HG03108 (cell line): ENCODE measurements around the gene PIEZO2.

Source experiments
- ATAC-seq: cut with Tn5 transposase; IDR thresholded peaks from one replicate; pipeline ENCODE4 v1.9.1; 2021; ENCODE audit warnings: moderate library complexity; ENCODE audit not compliant: unreplicated experiment

PIEZO2 gene

DNA sequence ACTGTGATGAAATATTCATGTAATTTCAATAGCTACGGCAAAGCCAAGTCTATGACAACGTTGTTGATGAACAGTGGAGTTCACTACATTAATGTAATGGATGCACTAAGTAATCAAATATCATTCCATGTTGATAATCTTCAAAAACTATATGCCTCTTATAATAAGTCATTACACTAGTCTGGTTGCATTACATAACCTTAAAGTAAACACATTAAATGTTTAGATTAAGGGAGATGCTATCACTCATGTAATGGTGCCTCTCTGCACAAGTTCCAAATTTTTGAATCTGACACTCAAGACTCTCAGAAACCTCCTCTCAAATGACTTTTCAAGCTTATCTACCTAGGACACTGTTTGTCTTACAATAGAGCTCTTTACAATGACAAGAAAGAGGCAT is 35.4 kb downstream of the PIEZO2 start:
- no peak for ATAC-seq

DNA sequence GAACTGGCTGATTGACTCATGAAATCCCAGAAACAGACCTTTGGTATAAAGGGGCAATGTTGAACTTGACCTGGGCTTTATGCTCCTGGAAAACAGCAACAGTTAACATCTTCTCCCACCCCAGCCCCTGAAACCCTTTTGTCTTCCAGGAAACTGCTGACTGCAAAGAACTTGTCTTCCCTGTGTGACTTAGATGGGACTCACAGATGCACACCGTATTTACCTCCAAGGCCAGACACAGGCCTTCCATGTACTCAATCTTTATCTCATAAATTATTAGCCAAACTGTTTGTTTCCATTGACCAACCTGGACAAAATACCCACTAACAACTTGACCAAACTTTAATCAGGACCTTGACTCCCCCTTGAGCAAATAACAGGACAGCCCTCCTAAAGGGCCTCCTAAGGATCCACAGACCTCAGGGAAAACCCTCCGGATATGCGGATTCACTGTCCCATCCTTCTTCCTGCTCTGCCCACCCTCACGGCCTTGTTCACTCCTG is 36.3 kb downstream of the PIEZO2 start:
- ATAC-seq = no peak

DNA sequence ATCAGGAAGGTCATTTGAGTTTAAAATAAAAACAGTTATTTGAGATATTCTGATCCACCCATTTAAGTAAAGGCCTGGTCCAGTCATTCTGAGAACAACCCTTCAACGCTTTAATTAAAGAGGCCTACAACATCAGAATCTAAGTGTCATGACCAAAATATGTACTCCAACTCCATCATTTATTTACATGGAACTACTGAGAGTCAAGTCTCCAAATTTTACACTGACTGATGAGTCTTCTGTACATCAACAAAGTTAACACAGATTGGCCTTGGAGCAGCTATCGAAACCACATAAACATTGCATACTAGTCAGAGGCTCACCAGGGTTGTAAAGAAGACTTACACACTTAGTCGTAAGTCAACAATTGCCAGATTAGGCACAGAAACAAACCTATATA is 37.1 kb downstream of the PIEZO2 start:
- no peak for ATAC-seq

- no peak for ATAC-seq
Measured at GRCh38 chr18:11110509-11110908, 38.9 kb downstream of the PIEZO2 start.

DNA sequence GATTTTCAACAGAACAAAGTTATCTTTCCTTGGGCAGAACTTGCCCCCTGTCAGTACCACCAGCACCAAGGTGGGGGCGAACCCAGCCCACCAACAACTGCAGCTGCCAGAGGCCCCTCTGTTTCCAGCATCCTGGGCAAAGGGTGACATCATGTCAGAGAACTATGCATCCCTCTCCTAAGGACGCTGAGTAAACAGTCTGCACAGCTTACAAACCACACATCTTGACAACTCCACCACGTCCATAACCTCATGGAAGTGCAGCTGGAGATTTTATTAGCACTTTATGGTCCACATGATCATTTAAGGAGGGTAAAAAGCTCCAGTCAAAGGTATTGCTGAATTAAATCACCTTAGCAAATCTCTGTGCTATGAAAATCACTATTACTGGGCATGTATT is 40.4 kb downstream of the PIEZO2 start:
- ATAC-seq = no peak

- ATAC-seq = no peak
Measured at GRCh38 chr18:11106894-11107293, 42.5 kb downstream of the PIEZO2 start.

DNA sequence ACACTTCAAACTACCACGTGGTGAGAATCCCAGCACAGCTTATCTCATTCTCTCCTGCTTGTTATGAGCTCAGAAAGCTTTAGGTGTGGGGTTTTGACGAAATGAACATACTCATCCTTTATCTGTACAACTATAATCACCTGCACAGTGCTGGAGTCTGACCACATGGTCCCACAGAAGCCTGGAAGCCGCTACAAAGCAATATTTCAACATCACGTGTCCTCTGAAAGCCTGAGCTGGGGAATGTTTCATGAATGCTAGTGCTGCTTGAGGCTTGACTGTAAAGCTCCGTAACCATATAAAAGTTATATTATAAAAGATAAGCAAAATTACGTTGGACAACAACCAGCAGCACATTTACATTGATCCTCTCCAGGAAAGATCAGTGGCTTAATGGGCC is 43.9 kb downstream of the PIEZO2 start:
- ATAC-seq = no peak

DNA sequence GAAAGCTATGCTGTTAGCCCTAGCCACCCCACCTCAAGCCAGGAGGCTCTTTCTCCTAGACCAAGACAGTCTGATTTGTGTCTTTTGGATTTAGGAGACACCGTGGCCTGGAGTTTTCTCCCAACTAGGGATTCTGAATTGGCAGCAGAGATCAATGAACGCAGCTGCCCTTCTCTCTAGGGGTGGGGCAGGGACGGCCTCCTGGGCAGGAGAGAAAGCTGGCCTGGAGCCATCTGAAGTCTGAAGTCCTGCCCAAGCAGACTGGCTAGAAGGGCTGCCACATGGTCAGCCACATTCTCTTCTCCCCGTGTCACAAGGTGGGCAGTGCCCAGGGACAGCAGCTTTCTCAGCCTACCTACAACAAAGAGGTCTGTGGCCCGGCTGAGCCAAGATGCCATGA is 45.1 kb downstream of the PIEZO2 start:
- no peak for ATAC-seq

GRCh38 chr18:11096839-11097750 is 52.3 kb downstream of the PIEZO2 start:
- no peak for ATAC-seq

DNA sequence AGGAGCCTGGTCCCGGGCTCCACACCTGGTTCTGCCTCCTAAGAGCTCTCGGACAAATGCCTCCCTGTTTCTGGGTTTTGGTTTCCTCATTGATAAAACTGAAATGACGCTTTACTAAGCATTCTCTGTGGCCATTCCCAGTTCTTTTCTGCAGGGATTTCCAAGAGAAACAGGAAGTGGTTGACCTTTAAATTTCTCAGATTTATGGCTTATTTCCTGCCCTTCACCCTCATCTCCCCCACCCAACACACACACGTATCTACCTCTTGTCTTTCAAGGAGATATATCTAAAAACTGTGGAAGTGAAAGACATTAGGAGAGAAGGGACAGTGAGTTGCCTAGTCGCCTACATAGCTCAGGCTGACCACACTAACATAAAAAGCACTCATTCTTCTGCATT is 53.0 kb downstream of the PIEZO2 start:
- ATAC-seq = no peak

GRCh38 chr18:11095674-11096293 is 53.6 kb downstream of the PIEZO2 start:
- no peak for ATAC-seq

- ATAC-seq = no peak
Measured at GRCh38 chr18:11095211-11095610, 54.2 kb downstream of the PIEZO2 start.

DNA sequence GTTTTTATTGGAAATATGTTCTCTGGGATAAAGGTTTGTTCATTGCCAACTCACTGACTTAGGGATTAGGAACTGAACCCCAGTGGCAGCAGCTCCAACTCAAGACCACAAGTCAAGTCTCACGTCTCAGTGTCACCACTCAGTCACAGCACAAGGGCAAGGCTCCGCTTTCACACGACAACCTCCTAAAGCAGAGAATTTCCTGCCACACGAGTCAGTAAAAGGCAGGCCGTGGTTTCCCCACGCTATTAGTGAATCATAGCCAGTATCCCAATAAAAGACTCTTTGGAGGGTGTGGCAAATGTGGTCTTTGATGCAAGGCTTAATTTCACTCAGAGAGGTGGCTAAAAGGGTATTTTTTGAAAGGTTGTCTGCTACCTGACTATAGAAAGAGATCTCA is 57.6 kb downstream of the PIEZO2 start:
- ATAC-seq = no peak

GRCh38 chr18:11089931-11090715 is 59.2 kb downstream of the PIEZO2 start:
- ATAC-seq = no peak

DNA sequence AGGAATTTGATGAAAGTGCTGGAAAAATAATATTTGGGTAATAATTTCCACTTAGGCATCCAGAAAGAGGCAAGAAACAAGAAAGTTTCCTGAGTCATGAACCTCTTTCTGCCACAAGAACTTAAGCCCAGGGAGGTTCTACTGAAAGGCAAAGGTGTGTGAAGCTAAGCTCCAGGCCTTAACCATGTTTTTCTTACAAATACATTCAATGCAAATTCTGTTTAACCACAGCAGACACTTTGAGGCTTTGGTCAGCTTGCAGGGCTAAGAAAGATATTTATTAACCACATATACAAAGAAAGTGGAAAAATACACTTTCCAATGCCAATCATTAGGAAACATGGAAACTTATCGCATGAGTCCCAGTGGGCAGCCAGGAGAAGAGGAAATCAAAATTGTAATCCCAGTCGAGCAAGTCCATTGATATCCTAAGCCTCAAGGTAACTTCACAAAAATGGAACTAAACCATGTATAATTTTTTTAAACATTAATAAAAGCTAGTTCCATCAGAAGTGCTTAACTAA is 68.3 kb downstream of the PIEZO2 start:
- ATAC-seq = no peak

DNA sequence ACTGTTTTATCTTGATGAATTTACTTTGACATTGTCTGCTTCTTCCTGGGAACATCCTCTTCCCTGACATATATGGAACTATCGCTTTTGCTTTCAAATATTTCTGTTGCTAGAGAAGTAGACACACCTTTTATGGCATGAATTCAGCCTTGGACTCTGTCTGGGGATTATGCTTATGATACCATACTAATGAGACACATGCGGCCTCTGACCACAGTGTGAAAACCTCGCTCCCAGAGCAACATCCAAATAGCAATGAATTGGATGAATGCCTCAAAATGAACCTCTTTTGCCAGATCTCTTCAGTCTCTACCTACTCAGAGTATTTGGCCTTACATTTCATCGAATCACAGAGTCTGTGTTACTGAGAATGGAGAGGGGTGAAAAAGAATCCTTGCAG is 70.9 kb downstream of the PIEZO2 start:
- ATAC-seq = no peak

DNA sequence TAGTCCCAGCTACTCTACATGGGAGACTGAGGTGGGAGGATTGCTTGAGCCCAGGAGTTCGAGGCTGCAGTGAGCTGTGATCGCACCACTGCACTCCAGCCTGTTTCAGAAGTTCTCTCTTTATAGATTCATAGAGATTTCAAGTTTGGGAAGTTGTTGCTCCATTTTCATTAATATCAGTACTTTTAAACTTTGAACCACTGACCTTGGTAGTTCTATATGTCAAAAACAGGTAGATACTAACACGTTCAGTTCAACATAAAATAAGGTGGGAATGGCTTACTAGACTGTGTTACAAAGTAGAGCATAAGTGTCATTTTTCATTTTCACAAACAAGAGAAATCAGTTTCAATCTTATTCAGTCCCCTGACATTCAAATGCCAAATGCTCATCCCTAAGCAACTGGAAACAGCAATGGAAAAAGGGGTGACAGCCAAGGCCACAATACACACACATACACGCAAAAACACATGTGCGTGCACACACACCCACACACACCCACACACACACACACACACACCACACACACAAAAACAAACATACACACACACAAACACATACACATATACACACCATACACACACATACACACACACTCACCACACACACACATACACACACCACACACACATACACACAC is 71.7 kb downstream of the PIEZO2 start:
- ATAC-seq = no peak

- no peak for ATAC-seq
Measured at GRCh38 chr18:11074889-11075288, 74.5 kb downstream of the PIEZO2 start.

- no peak for ATAC-seq
Measured at GRCh38 chr18:11073971-11074370, 75.4 kb downstream of the PIEZO2 start.

DNA sequence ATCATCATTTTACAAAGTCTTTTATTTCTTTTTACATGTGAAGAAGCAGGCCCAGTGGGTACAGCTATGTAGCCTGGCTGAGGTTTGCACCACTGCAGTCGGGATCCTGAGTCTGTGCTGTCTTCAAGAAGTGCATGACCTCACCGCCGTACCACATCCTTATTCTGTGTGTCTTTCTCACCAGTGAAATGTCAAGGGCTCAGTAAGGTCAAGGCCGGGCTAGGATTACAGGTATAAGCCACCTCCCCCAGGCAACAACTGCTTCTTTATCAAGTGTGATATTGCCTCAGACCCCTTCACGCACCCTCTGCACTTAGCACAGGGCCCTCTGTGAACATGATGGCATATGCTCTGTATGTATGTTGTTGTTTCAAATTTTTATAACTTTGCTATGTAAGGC is 76.7 kb downstream of the PIEZO2 start:
- ATAC-seq = no peak

DNA sequence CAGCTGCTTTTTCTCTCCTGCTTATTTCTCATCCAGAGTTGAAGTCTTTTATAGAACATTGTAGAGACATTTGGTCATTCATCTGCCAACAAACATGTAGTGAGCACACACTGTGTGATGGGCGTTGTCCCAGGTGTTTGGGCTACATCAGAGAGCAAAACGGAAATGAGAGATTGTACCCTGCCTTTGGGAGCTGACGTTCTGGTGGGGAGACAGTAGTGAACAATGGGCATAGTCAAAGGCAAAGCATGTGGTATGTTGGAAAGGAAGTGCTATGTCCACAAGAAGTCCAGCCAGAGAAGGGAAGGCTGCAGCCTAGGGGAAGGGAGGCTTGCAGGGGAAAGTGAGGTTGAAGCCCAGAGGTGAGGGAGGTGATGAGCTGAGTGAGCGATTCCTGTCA is 78.1 kb downstream of the PIEZO2 start:
- ATAC-seq = no peak
